Chondrocyte (in vitro differentiated cells): ENCODE measurements around the gene AJUBA. TPM values are rescaled to one million over a fixed set of nuclear protein-coding genes. Genes with fewer than 3 reads are reported as not detected.
A peak's percentile ranks its signal among the peaks of the same experiment; 100 is the strongest.
"Not testable (repeated sequence)": the region's sequence is repeated elsewhere in the genome, so short reads cannot be mapped to it uniquely, and the experiment has no call there.

Experiments
- DNase-seq: peaks from one replicate; pipeline ENCODE4 v3.0.0; 2021; ENCODE audit warnings: mixed read lengths, low spot score
- H3K27ac Mint-ChIP-seq: one replicate; pipeline ENCODE4 v1.8.0; 2021; ENCODE audit warnings: mild to moderate bottlenecking, moderate library complexity, mixed read lengths; ENCODE audit not compliant: unreplicated experiment
- H3K27me3 Mint-ChIP-seq: 2 replicates; pipeline ENCODE4 v1.8.0; 2021; ENCODE audit warnings: low read depth, mixed read lengths
- H3K36me3 Mint-ChIP-seq: 2 replicates; pipeline ENCODE4 v1.8.0; 2021; ENCODE audit warnings: low read depth, mixed read lengths
- H3K4me1 Mint-ChIP-seq: 2 replicates; pipeline ENCODE4 v1.8.0; 2021; ENCODE audit warnings: low read depth, mild to moderate bottlenecking, mixed read lengths
- H3K4me3 Mint-ChIP-seq: one replicate; pipeline ENCODE4 v1.8.0; 2021; ENCODE audit warnings: mild to moderate bottlenecking, moderate library complexity, mixed read lengths; ENCODE audit not compliant: unreplicated experiment
- H3K9me3 Mint-ChIP-seq: 2 replicates; pipeline ENCODE4 v1.8.0; 2021; ENCODE audit warnings: low read depth, mixed read lengths
- total RNA-seq: library from RNA; stranded (reverse); gene quantifications from 3 replicates; pipeline ENCODE4 v1.2.1, GENCODE V29; 2021
- TF ChIP-seq, protein P1 (sequence below): fragments of 200-600 bp; sonication (generic); IDR thresholded peaks from 2 replicates; pipeline ENCODE4 v1.5.0; 2021; ENCODE audit warnings: antibody characterized with exemption, mild to moderate bottlenecking, moderate library complexity

AJUBA gene
- total RNA-seq, 1 donor from 2014 or later: 124 TPM

DNA sequence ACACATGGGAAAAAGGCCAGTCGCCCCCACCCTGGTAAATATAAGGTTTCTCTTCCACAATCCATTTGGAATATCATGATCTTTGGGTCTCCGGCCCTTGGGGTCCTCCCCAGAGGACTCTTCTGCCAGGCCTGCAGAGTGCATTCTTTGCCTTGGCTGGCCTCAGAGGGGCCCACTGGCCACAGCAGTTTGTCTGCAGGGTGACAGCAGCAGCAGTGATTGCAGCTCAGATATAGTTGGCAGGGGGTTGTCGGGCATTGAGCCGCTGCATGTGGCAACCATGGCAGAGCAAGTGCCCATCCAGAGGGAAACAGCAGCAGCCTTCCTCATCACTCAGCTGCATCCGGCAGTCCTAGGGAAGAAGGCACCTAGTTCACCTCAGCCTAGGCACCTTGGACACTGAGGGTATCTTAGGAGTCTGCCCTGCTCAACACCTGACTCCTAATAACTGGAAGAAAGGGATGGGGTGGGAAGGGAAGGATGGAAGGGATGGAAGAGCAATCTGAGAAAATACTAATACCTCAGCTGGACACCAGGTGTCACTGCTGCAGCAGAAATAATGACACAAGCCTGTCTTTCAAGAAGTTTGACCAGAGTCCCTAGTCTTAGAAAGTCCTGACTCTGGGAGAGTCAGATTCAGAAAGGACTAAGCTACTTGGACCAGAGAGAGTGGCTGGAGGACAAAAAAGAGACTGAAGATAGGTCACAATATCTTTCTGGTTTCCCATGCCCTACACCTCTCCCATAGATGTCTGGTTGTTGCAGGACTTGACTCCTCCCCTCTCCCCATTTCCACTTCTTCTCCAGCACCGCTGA, 8.9 kb downstream of the AJUBA start:
- Mint-ChIP-seq H3K9me3 (no peaks in the 10 kb centered on the region), H3K4me1 (peaks cover 56% of the 10 kb centered on the region), H3K36me3 (peaks cover 38% of the 10 kb centered on the region), H3K27me3 (no peaks in the 10 kb centered on the region), H3K4me3 (peak overlapping the region; percentile 33), H3K27ac (peak overlapping the region; percentile 91)
- TF ChIP-seq, protein P1, sequence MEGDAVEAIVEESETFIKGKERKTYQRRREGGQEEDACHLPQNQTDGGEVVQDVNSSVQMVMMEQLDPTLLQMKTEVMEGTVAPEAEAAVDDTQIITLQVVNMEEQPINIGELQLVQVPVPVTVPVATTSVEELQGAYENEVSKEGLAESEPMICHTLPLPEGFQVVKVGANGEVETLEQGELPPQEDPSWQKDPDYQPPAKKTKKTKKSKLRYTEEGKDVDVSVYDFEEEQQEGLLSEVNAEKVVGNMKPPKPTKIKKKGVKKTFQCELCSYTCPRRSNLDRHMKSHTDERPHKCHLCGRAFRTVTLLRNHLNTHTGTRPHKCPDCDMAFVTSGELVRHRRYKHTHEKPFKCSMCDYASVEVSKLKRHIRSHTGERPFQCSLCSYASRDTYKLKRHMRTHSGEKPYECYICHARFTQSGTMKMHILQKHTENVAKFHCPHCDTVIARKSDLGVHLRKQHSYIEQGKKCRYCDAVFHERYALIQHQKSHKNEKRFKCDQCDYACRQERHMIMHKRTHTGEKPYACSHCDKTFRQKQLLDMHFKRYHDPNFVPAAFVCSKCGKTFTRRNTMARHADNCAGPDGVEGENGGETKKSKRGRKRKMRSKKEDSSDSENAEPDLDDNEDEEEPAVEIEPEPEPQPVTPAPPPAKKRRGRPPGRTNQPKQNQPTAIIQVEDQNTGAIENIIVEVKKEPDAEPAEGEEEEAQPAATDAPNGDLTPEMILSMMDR: peak; percentile 86
- DNase-seq: no peak

DNA sequence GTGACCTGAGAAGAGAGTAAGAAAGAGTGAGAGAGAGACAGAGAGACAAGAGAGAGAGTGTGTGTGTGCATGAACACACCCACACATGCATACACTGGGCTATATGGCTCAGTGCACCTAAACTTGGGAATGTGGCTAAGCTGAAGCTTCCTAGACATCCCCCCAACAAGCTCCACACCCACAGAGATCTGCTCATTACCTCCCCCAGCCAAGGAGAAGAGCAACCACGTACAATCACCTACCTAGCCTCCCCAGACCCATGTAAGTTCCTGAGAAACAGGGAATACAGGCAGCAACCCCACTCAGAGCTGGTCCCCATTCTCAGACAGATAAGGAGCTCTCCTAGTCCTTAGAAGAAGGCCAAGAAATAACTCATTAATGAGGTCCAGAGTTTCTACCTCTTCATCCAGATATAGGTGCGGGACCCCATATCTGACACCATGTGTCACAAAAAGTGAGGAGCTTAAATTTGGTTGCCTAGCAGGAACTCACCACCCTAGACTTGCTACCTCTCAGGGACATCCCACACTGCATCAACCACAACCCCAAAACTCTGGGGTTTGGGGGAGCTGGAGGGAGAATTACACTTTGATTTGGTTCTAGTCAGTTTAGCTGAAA, 9.9 kb downstream of the AJUBA start:
- TF ChIP-seq, protein P1: no peak
- H3K27me3 Mint-ChIP-seq: no peaks in the 10 kb centered on the region
- DNase-seq: no peak
- H3K36me3 Mint-ChIP-seq: peaks cover 38% of the 10 kb centered on the region
- H3K4me3 Mint-ChIP-seq: no peak overlapping the region
- peaks cover 46% of the 10 kb centered on the region for H3K4me1 Mint-ChIP-seq
- no peaks in the 10 kb centered on the region for H3K9me3 Mint-ChIP-seq
- peak overlapping the region; percentile 59 for H3K27ac Mint-ChIP-seq

DNA sequence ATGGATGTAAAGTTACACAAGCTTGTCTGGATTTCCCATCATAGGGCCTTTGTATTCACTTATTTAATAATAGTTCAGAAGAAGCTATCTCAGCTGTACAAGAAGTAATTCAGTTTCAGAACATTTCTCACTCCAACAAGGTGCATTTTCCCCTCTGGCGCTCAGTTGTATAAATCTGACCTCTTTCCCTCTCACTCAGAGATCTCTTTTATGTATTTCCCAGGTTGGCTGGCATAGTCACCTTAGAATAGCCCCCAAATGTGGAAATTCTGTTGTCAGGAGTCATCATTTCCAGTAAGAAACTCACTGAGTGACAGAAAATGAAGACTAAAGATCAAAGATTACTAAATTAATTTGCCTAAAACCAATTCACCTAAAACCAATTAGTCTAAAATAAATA, 11.2 kb downstream of the AJUBA start:
- H3K36me3 Mint-ChIP-seq: peaks cover 35% of the 10 kb centered on the region

DNA sequence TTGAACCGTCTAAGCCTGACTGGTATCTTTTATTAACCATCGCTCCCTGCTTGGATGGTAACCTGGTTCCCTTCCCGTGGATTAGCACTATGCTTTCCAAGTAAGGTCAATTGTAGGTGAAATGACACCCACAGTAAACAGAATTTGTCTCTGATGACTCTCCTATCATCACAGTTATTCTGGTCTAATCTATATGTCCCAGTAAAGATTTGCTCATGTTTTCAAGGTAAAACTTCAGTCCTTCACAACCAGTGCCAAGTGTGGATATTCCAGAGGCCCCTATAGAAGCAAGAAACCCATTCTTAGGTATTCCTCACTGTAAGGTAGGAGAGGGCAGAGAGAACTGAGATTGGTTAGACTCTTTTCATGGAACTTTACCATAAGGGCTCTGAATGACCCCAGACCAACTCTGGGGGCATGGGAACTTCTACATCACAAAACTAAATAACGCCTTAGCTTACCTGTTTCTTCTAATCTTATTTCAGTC, 15.5 kb downstream of the AJUBA start:
- Mint-ChIP-seq H3K27me3 (no peaks in the 10 kb centered on the region), H3K36me3 (peaks cover 10% of the 10 kb centered on the region), H3K4me1 (no peaks in the 10 kb centered on the region), H3K4me3 (no peak overlapping the region), H3K9me3 (no peaks in the 10 kb centered on the region), H3K27ac (peak overlapping the region; percentile 54)
- no peak for DNase-seq
- TF ChIP-seq, protein P1: no peak

More for the DNA sequence above, 11.2 kb downstream of the AJUBA start:
- Mint-ChIP-seq H3K27ac (peak overlapping the region; percentile 1), H3K27me3 (no peaks in the 10 kb centered on the region), H3K4me3 (no peak overlapping the region), H3K9me3 (no peaks in the 10 kb centered on the region), H3K4me1 (peaks cover 33% of the 10 kb centered on the region)
- DNase-seq: no peak
- TF ChIP-seq, protein P1: no peak

DNA sequence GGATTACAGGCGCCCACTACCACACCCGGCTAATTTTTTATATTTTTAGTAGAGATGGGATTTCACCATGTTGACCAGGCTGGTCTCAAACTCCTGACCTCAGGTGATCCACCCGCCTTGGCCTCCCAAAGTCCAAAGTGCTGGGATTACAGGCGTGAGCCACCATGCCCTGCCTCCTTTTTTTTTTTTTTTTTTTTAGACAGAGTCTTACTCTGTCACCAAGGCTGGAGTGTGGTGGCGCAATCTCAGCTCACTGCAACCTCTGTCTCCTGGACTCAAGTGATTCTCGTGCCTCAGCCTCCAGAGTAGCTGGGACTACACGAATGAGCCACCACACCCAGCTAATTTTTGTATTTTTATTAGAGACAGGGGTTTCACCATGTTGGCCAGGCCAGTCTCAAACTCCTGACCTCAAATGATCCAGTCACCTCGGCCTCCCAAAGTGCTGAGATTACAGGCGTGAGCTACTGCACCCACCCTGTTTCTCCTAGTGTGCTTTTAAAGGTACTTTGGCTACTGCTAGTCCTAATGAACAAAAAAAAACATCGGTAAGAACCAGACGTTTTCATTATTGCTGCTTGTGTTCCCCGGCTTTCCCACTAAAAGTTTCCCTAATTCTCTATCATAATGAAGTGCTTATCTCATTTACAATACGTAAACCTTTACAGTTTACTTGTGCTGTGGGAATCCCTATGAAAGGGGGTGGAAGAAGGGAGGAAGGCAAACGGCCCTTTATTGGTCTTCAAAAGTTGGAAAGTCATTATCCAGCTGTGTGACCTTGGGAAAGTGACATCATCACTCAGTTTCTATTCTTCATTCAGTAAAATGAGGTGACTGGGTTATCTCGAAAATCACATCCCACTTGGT, 16.2 kb downstream of the AJUBA start:
- H3K9me3 Mint-ChIP-seq, H3K4me3 Mint-ChIP-seq, DNase-seq, H3K36me3 Mint-ChIP-seq, H3K4me1 Mint-ChIP-seq, H3K27me3 Mint-ChIP-seq, H3K27ac Mint-ChIP-seq: not testable (repeated sequence)
